ENCODE measurements around the gene PPP2R5B. TPM values are rescaled to one million over a fixed set of nuclear protein-coding genes. Genes with fewer than 3 reads are reported as not detected.

The PPP2R5B gene
- total RNA-seq, 1 experiment from 2014 or later = 8.7 TPM

DNA sequence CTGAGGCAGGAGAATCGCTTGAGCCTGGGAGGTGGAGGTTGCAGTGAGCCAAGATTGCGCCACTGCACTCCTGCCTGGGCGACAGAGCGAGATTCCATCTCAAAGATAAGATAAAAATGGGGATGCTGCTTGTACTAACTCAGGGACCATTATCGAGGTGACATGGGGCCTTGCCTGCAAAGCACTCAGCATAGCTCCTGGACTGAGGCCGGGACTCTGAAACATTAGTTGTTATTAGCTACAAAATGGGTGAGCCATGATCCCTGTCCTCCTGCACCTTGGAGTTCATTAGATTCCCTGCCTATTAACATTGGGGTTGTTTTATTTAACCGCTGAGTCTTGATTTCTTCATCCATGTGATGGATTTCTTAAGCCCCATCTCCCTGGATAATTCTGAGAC, 5.1 kb downstream of the PPP2R5B start:
- ATAC-seq (no peak), DNase-seq (ENCODE audit: low spot score) (no peak)
- H3K4me1 Mint-ChIP-seq = peaks cover 4% of the 10 kb centered on the region
- TF ChIP-seq ZNF532 (CRISPR knock-in tag; IDR thresholded peaks at IDR 0.05; ENCODE audit: borderline replicate concordance) (no peak), ATF1 (CRISPR knock-in tag; IDR thresholded peaks at IDR 0.05) (no peak), CREM (CRISPR knock-in tag; IDR thresholded peaks at IDR 0.05) (no peak), CREB1 (CRISPR knock-in tag; IDR thresholded peaks at IDR 0.05) (no peak), ARID4B (CRISPR knock-in tag; IDR thresholded peaks at IDR 0.05; ENCODE audit: borderline replicate concordance) (no peak), EMX1 (CRISPR knock-in tag; IDR thresholded peaks at IDR 0.05) (no peak), E2F4 (CRISPR knock-in tag; IDR thresholded peaks at IDR 0.05; ENCODE audit: borderline replicate concordance, low read depth) (no peak), AR (CRISPR knock-in tag; IDR thresholded peaks at IDR 0.05) (no peak), NR2C2 (CRISPR knock-in tag; IDR thresholded peaks at IDR 0.05) (no peak), NFE2L1 (CRISPR knock-in tag; IDR thresholded peaks at IDR 0.05) (no peak), ERG (CRISPR knock-in tag; IDR thresholded peaks at IDR 0.05) (no peak), SMAD3 (CRISPR knock-in tag; IDR thresholded peaks at IDR 0.05; ENCODE audit: borderline replicate concordance) (no peak), SP1 (CRISPR knock-in tag; conservative IDR thresholded peaks at IDR 0.05) (no peak), JAZF1 (CRISPR knock-in tag; IDR thresholded peaks at IDR 0.05) (no peak)
- TF ChIP-seq, protein P1, sequence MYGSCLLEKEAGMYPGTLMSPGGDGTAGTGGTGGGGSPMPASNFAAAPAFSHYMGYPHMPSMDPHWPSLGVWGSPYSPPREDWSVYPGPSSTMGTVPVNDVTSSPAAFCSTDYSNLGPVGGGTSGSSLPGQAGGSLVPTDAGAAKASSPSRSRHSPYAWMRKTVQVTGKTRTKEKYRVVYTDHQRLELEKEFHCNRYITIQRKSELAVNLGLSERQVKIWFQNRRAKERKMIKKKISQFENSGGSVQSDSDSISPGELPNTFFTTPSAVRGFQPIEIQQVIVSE (CRISPR knock-in tag; IDR thresholded peaks at IDR 0.05; ENCODE audit: borderline replicate concordance) = no peak
- TF ChIP-seq, protein P2, sequence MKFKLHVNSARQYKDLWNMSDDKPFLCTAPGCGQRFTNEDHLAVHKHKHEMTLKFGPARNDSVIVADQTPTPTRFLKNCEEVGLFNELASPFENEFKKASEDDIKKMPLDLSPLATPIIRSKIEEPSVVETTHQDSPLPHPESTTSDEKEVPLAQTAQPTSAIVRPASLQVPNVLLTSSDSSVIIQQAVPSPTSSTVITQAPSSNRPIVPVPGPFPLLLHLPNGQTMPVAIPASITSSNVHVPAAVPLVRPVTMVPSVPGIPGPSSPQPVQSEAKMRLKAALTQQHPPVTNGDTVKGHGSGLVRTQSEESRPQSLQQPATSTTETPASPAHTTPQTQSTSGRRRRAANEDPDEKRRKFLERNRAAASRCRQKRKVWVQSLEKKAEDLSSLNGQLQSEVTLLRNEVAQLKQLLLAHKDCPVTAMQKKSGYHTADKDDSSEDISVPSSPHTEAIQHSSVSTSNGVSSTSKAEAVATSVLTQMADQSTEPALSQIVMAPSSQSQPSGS (CRISPR knock-in tag; IDR thresholded peaks at IDR 0.05; ENCODE audit: borderline replicate concordance, low read depth) = no peak
- TF ChIP-seq, protein P3, sequence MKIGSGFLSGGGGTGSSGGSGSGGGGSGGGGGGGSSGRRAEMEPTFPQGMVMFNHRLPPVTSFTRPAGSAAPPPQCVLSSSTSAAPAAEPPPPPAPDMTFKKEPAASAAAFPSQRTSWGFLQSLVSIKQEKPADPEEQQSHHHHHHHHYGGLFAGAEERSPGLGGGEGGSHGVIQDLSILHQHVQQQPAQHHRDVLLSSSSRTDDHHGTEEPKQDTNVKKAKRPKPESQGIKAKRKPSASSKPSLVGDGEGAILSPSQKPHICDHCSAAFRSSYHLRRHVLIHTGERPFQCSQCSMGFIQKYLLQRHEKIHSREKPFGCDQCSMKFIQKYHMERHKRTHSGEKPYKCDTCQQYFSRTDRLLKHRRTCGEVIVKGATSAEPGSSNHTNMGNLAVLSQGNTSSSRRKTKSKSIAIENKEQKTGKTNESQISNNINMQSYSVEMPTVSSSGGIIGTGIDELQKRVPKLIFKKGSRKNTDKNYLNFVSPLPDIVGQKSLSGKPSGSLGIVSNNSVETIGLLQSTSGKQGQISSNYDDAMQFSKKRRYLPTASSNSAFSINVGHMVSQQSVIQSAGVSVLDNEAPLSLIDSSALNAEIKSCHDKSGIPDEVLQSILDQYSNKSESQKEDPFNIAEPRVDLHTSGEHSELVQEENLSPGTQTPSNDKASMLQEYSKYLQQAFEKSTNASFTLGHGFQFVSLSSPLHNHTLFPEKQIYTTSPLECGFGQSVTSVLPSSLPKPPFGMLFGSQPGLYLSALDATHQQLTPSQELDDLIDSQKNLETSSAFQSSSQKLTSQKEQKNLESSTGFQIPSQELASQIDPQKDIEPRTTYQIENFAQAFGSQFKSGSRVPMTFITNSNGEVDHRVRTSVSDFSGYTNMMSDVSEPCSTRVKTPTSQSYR (CRISPR knock-in tag; IDR thresholded peaks at IDR 0.05) = no peak
- ChIA-PET CTCF (interaction anchor here (0.6 to 1.2 kb wide), 2 partner anchors 42 to 1003 kb away, joined by 4 to 6 read pairs; no protein-coding TSS in a partner anchor), POLR2A (interaction anchor here (0.7 kb wide), 1 partner anchor 170 kb away, joined by 3 read pairs; the partner anchor contains the start of gene PYGM)
- H3K36me3 Mint-ChIP-seq = peaks cover 3% of the 10 kb centered on the region
- no peaks in the 10 kb centered on the region for H3K9me3 Mint-ChIP-seq
- no peak overlapping the region for H3K4me3 Mint-ChIP-seq
- H3K27me3 Mint-ChIP-seq (ENCODE audit: low read depth) = no peaks in the 10 kb centered on the region
- no peak overlapping the region for H3K27ac Mint-ChIP-seq
